Ecto neural progenitor cell (in vitro differentiated cells): ENCODE measurements around the gene CYTH3.
"Not testable (repeated sequence)": the region's sequence is repeated elsewhere in the genome, so short reads cannot be mapped to it uniquely, and the experiment has no call there.

Experiments
- DNase-seq: peaks from one replicate; pipeline ENCODE4 v3.0.0-alpha.2; 2018; ENCODE audit warnings: low spot score

Gene CYTH3

GRCh38 chr7:6197801-6198551 lies 74.4 kb downstream of the CYTH3 start:
- no peak for DNase-seq

- no peak for DNase-seq
Measured at GRCh38 chr7:6193709-6194108, 78.7 kb downstream of the CYTH3 start.

DNA sequence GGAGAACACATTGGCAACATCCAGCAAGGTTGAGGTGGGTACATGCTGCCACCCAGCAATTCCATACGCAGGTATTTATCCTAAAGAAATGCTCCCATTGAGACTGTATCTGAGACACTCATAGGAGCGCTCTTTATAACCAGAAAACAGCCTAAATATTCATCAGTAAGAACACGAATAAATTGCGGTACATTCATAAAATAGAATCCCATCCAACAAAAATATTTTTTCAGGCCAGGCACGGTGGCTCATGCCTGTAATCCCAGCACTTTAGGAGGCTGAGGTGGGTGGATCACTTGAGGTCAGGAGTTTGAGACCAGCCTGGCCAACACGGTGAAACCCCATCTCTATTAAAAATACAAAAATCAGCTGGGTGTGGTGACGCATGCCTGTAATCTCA lies 81.9 kb downstream of the CYTH3 start:
- DNase-seq = not testable (repeated sequence)

- no peak for DNase-seq
Measured at GRCh38 chr7:6188389-6188788, 84.0 kb downstream of the CYTH3 start.

- no peak for DNase-seq
Measured at GRCh38 chr7:6186577-6186976, 85.8 kb downstream of the CYTH3 start.

DNA sequence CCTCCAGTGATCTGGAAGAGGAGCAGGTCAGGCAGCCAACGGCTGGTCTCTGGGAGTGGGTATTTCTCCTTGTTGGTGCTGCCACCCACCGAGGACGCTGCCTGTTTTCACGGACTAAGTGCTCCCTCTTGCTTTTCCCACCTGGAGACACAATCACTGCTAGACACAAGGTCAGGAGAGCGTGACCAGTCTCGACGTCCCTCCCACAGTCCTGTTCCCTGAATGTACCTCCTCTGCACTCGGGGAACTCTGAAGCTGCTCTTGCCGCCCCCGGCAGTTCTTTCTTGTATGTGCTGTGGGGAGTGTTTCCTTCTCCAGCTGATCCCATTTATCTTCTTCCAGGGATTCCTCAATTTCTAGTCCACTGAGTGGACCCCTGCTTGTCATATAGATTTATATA lies 89.4 kb downstream of the CYTH3 start:
- DNase-seq = no peak

DNA sequence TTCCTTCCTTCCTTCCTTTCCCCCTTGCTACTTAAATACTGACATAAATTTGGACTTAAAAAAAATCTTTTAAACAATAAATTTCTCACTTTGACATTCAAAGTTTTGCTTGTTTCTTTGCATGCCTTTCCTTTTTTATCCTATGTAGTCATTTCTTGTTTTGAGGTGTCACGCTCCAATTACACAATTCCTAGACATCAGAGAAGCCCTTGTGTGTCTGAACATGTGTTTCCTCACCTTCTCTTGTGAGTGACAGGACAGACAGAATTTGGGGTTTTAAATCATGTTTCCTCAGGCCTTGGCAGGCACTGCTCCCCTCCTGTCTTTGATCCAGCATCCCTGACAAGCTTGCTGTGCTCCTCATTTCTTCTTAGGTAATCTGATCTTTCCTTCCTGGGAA lies 91.3 kb downstream of the CYTH3 start:
- no peak for DNase-seq

DNA sequence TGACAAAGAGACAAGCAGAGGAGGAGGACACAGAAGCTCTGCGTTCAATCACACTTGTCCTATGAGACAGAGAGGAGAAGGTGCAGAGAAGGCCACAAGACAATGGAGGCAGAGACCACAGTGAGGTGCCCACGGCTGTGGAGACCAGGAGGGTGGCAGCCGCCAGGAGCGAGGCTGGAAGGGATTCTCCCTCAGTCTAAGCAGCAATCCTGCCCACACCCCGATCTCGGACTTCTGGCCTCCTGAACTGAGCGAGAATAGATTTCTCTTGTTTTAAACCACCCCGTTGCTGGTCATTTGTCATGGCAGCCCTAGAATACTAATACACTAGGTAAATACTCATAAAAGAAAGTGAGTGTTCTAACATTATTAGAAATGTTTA lies 92.1 kb downstream of the CYTH3 start:
- DNase-seq = no peak

DNA sequence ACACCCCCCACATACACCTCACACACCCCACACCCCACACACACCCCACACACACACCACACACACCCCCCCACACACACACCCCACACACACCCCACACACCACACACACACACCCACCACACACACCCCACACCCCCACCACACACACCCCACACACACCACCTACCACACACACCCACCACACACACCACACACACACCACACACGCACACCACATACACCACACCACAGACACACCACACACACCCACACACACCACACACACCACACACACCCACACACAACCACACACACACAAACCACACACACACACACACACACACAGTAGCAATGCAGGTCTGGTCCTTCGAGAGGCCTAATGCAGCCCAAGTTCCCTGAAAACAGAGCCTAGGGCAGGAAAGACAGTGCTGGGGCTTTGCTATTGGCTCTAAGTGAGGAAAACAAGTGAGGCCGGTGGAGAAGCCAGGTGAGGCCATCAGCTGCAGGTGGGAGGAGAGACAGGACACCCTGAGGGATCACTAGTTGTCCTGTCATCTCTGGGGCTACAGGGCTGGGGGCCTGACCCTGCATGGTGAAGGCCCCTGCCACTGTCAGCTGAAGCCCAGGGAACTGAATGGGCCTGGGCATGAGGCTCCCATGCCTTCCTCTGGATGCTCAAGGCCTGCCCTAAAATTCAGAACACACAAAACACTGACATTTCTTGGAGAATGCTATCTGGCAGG lies 92.6 kb downstream of the CYTH3 start:
- DNase-seq = no peak

GRCh38 chr7:6178298-6179029 lies 94.0 kb downstream of the CYTH3 start:
- DNase-seq = no peak

DNA sequence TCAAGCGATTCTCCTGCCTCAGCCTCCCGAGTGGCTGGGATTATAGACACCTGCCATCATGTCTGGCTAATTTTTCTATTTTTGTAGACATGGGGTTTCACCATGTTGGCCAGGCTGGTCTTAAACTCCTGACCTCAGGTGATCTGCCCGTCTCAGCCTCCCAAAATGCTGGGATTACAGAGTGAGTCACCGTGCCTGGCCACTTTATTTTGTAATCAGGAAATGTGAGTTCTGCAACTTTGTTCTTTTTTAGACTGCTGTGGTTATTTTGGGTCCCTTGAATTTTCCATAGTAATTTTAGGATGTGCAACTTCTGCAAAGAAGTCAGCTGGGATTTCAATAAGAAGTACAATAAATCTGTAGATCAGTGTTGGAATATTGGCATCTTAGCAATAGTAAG lies 96.8 kb downstream of the CYTH3 start:
- DNase-seq = no peak

DNA sequence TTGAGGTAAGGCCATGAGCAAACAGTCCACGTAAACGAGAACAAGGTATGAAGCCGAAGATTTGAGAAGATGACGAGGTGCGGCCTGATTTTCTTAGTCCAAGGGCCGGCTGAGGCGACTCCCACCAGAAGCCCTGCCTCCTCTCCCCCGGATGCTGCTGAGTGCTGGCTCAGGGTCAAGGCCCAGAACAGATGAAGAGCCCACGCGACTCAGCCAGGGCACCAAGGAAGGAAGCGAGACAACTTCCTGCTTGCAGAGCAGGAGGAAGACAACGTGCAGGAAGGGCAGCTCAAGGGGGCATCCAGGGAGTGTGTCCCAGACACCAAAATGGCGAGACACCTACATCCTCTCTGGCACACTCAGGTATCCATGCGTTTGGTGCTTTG lies 99.5 kb downstream of the CYTH3 start:
- no peak for DNase-seq

DNA sequence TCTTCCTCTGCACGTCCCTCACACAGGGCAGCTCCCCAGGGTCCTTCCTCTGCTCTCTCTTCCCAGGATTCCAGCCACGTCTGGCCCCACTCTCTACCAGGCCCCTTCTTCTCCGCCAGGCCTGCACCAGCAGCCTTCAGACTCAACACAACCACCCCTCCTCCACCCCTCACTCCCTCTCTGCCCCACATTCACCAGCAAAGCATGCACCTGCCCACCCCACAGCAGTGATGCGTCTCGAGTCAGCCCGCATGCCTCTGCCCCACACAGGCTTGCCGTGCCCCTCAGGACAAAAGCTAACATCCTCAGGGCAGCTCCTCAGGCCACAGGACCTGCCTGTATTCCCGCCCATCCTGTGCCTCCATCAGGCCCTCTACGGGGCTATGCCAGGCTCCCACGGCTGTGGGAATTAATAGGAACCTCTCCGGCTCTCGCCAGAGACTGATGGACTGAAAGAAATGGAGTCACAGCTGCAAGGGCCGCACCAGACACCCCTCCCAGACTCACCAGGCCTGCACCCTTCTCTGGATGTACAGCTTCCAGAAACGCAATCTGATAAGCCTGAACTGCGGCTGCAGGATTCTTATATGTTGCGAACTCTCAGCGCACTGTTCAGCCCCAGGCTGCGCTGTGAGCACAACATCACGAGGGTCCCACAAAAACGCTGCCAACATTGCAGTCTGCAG lies 100.1 kb downstream of the CYTH3 start:
- DNase-seq = no peak

- peak; percentile 74 for DNase-seq
Measured at GRCh38 chr7:6171532-6172223, 100.7 kb downstream of the CYTH3 start.

DNA sequence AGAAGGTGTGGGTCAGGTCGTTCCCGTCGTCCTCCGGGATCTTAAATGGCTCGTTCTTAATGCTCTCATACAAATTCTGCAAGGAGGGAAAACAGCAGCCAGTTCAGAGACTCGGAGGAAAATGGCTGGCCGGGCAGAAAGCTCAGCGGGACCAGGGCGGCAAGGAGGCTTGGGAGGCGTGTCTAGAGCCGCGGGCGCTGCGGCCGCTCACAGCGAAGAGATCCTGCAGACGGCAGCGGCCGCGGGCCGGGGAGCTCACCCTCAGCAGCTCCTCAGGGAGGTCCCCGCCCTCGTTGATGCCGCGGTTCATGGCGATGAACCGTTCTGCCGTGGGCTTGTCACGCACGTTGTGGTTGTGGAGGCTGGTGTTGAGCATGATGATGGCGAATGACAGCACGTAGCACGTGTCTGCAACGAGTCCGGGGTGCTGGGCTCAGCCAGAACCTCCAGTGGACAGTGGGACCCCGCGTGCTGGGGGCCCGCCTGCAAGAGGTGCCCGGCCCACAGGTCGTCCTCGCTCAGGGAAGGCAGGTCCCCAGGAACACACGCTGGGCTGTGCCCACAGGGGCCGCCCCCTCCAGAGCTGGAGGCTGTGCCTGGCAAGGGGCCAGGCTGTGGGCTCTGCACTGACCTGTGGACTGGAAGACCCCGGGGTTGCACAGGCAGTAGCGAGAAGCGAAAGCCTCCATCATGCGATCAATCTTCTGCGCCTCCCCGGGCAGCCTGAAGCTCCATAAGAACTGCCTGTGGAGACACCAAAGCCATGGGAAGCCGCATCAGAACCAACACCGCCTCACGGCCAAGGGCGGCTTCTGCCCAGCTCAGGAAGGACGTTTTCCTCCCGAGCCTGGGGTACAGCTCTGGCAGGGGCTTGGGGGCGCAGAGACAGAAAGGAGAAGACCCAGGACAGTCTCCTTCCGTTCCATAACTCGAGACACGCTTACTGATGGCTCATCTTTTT lies 101.6 kb downstream of the CYTH3 start:
- no peak for DNase-seq

DNA sequence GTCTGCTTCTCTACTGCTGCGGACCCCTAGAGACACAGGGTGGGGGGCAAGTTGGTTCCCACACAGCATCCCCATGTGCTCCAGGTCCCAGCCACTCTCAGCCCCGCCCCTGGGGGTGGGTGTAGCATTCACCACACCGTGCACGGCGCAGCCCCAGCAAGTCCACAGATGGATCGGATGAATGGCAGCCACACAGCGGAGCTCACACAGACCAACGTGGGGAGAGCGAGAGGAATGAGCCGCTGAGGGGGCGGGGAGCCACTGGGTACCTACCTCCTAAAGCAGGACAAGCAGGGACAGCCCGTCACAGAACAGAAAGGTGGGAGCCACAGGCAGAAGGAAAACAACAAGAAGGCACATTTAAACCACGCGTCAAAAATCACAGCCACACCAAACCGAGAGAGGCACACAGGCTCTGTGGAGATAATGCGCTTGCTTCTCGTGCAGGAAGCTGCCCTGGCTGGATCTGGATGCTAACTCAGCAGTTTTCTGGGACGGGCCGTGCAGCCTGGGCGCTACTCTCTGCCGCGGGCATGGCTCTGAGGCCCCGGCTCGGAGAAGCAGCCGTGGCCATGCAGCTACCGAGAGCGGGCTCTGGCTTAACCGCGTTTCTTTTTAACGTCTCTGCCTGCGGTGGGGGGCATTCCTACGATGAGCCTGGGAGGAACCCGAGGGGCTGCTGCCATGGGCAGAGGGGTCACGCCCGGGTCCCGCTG lies 102.5 kb downstream of the CYTH3 start:
- no peak for DNase-seq

DNA sequence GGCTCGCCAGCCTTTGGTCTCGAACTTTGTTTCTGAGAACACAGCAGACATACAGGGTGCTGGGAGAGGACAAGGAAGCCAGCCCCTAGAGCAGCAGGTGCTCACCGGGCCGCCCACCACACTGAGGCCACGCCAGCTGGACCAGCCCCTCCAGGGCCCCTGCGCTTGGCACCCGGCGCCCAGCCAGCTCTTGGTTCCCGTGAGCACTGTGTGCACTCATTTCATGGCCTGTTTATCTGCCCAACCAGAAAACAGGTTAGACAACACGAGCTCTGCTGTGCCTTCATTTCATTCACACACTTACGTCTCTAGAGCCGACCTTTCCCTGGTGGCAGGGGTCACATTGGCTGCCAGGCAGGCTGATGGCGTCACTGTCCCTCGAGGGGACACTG lies 104.0 kb downstream of the CYTH3 start:
- no peak for DNase-seq

DNA sequence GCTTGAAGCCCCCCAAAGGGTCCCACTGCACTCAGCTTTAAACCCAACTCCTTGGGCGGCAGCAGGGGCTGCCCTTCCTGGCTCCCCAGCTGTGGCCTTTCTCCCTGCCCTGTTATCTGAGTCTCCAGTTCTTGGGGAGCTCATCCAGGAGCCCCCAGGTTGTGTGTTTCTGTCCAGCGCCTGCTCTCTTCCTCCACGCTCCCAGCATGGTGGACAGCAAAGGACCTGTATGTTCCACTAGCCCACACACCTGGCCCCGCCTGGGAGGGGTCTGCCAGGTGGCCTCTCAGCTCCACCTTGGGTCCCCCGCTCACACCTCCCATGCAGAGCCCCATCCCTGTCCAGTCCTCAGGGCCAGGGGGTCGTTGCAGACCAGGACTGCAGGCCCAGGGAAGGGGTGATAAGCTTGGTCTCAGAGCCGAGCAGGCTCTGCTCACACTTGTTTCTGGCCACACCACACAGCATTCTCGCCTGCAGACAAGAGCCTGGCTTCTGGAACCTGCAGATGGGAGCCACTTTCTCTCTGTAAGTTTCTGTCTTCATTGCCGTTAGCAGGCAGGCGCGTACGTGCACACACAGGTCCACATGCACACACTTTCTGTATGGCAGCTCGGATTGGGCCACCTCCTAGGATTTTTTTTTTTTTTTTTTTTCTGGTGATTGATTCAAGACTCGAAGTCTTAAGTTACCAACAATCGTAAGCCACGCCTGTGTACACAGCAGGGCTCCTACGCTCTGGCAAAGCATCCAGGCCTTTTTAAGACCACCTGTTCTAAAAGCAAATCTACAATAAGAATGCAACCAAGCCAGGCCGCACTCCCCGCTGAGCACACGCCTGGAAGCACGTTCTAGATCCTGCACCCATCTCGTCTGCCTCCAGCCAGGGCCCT lies 104.6 kb downstream of the CYTH3 start:
- DNase-seq = no peak

- no peak for DNase-seq
Measured at GRCh38 chr7:6167004-6167551, 105.3 kb downstream of the CYTH3 start.
